ENCODE data around the gene SCAI.
"Not testable (repeated sequence)": the region's sequence is repeated elsewhere in the genome, so short reads cannot be mapped to it uniquely, and the experiment has no call there.

SCAI gene

DNA sequence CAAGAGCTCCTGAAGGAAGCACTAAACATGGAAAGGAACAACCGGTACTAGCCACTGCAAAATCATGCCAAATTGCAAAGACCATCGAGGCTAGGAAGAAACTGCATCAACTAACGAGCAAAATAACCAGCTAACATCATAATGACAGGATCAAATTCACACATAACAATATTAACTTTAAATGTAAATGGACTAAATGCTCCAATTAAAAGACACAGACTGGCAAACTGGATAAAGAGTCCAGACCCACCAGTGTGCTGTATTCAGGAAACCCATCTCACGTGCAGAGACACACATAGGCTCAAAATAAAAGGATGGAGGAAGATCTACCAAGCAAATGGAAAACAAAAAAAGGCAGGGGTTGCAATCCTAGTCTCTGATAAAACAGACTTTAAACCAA is 131.3 kb downstream of the SCAI start:
- DNase-seq: not testable (repeated sequence)

DNA sequence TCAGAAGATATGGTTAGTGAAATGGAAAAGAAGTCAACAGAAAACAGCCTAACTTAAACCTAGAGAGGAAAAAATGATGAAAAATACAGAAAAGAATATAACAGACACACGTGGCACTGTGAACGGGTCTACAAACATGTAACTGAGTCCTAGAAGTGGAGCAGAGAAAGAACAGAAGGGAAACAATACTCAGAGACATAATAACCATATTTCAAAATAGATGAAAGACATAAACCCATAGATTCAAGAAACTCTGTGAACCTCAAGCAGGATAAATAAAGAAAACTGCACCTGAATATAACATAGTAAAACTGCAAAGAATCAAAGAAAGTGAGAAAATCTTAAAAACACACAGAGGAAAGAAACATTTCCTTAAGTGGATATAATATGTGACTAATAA is 134.7 kb downstream of the SCAI start:
- DNase-seq: no peak

DNA sequence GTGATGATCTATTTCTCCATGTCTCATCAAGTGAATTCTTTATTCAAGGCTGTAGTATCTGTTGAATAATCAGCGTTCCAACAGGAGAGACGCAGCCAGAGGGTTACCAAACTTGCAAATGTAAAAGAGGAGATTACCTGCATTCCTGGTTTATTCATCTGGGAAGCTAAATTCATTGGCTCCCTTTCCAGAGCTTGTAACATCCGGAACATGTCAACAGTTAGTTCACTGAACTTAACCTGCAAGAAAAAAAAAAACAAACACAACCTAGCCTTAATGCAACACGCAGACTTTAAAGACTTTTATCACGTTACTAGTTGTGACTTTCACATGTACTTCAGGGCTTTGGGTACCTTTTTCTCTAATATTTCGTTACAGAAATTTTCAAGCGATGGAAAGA is 140.0 kb downstream of the SCAI start:
- no peak for DNase-seq

DNA sequence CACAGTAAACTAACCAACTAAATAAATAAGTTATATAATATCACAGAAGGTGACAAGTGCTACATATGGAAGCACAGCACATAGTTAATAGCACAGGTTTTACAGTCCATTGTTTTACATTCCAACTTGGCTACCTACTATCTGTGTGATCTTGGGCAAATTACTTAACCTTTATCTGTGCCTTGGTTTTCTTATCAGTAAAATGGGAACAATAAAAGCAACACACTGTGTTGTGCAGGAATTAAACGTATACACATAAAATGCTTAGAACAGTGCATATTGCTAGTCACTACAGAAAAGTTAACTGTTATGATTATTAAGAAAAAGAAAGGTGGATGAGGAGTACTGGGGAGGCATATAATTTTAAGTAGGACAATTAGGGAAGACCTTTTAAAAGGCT is 159.6 kb downstream of the SCAI start:
- DNase-seq: no peak

DNA sequence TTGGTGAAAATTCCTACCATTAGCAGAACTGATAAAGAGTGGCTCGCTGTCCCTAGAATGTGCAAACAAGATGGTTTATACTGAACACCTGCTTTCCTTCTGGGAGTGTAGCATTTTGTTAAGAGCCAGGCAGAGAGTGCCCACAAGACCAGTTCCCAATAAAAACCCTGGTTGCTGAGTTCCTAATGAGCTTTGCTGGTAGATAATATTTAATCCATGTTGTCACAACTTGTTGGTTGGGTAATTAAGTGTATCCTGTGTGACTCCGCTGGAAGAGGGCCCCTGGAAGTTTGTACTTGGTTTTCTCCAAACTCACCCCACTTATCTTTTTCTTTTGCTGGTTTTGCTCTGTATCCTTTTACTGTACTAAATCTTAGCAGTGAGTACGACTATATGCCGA is 162.9 kb downstream of the SCAI start:
- DNase-seq: no peak

DNA sequence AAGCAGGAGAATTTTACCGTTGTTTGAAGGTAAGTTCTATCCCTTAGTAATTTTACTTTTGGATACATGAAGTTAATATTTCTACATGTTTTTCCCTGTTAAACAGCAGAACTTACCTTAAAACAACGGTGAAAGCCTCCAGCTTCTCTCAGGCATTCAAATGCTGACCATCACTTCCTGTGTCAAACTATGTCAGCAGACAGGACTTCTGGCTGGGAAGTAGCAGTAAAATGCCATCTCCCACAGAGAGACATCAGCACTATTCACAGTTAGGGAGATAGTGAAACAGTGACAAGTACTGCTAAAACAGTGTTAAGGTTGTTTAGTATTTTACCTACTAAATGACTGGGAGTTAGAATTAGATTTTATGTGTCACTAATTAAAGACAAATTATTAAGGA is 168.2 kb downstream of the SCAI start:
- DNase-seq: no peak

DNA sequence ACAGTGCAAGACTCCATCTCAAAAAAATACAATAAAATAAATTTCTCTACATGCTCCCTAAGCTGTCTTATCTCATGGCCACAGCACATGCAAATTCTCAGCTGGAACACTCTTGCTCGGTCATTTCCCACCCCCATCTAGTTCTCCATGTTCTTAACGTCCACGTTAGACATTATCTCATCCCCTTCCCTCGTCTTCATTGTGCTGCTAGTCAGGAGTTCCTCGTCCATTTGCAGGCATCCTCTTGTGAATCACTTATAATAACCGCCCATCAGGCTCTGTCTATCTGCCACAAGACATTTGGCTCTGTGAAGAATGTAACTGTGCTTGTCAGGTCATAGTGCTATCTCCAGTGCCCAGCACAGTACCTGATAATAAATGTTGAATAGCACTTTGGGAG is 169.5 kb downstream of the SCAI start:
- no peak for DNase-seq

DNA sequence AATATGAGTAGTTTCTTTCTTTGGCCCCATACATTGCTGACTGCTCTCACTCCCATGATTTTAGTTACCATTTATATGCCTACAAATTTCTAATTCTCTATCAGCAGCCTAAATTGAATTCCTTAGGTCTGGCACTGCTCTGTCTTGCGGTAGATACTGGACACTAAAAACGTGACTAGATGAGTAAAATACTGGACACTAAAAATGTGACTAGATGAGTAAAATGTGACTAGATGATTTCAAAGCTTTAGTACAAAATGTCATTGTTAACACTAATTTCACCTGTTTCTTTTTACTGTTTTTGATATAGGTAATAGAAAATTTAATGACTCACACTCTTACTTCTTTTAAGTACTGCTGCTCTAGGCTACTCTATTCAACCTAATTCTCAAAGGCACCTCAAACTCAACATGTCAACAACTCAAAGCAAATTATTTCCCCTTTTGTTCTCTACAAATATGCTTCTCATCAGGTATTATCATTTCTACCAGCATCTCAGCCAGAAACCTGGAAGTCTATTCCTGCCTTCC is 171.0 kb downstream of the SCAI start:
- no peak for DNase-seq

DNA sequence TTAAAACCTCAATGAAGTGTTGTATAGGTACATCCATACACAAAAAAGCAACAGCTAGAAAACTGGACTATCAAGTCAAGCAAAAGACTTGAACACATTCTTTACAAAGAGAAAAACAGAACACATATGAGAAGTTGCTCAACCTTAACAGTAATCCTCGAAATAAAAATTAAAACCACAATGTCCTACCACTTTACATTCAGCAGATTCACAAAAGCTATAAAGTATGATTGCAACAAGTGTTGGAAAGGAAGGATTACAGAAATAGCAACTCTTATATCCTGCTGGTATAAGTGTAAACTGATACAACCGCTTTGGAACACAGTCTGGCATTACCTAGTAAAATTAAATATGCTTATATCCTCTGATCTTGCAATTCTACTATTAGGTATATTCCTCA is 173.9 kb downstream of the SCAI start:
- DNase-seq: no peak

DNA sequence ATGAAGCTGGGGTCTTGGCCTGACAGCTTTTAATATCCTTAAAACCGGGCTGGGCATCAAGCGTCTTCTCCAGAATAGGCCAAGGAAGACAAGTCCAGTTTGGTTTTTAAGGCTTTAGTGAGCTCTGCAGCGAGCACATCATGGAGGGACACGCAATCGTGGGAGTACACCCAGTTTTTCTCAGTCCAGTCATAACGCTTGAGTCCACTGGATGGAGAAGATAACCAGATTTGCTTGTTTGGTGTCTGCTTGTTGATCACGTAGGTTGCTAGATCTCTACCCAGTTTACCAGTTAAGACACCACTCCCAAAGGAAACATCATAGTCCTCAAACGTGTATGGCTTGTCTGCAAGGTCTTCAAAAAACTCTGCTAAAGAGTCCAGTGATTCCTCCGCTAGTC is 175.1 kb downstream of the SCAI start:
- DNase-seq: no peak

DNA sequence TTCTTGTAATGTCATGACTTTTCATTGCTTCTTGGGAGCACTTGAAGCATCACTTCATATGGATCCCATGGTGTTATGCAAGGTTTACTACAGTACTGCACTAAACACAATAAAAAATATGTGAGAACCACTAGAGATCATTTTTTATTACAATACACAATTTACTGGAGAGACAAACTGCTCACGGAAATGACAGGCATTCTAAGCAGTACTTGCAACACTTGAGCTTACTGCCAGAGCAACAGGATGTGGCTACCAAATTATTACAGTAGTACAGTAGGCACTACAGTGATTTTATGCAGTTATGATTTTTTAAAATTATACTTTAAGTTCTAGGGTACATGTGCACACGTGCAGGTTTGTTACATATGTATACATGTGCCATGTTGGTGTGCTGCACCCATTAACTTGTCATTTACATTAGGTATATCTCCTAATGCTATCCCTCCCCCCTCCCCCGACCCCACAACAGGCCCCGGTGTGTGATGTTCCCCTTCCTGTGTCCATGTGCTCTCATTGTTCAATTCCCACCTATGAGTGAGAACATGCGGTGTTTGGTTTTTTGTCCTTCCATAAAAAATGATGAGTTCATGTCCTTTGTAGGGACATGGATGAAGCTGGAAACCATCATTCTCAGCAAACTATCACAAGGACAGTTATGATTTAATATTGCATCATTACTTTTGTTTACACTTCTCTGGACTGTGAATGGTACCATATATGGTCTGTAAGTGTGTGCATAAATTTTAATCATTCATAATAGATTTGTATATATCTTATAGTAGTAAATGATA is 177.4 kb downstream of the SCAI start:
- not testable (repeated sequence) for DNase-seq

DNA sequence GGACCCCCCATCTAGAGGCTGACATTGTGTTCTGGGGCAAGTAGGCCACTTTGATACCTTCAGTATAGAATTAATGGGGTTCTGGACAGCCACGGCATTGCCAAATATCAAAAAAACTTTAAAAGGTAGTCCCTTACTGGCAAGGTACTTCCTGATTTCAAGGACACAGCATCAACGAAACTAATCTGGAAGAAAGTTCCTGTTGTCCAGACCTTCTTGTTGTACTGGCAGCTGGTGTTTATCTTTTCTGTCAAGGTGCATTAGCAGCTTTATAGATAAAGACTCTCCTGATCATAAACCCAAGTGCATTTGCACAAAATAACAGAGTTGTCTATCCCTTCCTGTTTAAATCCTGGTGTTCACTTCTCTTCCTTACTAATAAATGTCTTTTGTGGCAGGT is 178.7 kb downstream of the SCAI start:
- no peak for DNase-seq

DNA sequence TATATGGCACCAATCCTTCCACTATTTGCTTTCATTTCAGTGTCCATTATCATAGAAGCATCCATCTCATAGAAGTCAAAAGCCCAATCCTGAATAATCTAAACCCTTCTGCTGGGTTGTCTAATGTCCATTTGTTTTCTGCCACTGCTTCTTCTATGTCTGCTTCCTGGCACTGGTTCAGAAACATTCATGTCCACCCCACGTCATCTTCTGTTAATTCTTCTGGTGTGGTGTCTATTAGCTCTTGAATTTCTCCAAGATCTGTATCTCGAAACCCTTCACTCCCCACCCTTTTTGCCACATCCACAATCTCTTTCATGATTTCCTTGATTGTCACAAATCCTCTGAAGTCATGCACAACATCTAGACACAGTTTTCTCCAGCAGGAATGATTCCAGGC is 179.3 kb downstream of the SCAI start:
- no peak for DNase-seq

DNA sequence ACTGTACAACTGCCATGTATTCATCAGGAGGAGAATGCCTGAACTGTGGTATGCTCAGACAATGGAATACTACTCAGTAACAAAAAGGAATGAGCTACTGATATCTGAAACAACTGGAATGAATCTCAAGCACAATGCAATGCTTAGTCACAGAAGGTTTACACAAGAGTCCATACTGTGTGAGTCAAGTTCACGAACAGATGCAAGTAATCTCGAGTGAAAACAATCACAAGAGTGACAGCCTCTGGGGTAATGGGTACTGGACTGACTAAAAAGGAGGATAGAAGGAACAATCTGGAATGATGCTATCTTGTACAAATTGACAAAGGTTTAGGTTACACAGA is 182.9 kb downstream of the SCAI start:
- no peak for DNase-seq

DNA sequence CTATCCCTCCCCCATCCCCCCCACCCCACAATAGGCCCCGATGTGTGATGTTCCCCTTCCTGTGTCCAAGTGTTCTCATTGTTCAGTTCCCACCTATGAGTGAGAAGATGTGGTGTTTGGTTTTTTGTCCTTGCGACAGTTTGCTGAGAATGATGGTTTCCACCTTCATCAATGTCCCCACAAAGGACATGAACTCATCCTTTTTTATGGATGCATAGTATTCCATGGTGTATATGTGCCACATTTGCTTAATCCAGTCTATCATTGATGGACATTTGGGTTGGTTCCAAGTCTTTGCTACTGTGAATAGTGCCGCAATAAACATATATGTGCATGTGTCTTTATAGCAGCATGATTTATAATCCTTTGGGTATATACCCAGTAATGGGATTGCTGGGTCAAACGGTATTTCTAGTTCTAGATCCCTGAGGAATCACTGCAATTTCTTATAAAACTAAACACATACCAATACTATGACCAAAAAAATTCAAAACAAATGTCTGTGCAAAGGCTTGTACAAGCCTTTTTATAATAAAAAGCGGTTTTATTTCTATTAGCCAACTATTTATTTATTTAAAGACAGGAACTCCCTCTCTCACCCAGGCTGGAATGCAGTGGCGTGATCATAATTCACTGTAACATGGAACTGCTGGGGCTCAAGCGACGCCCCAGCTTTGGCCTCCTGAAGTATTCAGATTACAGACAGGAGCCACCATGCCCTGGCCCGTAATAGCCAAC is 183.5 kb downstream of the SCAI start:
- not testable (repeated sequence) for DNase-seq

DNA sequence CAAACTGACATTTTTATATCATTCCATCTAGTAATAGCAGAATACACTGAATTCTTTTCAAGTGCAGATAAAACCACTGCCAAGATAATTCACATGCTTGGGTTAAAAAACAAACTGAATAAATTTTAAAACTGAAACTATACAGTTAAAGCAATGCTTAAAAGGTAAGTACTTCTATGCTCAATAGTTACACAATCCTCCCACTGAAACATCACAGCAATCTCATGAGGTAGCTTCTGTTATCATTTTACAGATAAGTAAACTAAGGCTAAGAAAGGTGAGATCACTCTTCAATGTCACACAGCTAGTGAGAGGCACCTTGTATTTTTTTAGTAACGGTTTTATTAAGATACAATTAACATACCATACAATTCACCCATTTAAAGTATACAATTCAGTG is 189.1 kb downstream of the SCAI start:
- no peak for DNase-seq

DNA sequence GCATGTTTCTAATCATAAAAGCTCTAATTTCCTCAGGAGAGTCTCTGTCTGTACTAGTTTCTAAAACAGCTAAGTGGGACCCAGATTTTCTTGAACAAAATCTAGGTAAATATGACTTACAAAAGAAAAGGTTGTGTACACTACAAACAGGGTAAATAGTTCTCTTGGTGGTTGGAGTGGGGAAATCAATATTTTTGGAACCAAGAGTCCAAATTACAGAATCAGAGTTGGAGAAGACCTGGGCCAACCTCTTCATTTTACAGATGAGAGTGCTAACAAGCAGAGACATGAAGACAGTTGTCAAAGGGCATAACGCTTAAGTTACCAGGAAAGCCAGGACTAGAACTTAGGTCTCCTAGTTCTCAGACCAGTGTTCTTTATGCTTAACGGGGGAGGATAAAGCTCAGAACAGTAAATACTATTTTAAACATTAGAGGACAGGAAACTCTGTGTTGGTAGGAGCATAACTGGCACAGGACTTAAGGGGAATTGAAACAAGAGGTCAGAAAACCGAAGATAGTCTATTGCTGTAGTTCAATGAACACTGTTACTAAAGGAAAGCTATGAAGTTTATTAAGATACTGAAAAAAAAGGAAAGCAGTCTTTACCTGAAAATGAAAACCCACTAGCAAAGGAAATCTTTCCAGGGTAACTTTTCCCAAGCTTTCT is 193.1 kb downstream of the SCAI start:
- DNase-seq: no peak

DNA sequence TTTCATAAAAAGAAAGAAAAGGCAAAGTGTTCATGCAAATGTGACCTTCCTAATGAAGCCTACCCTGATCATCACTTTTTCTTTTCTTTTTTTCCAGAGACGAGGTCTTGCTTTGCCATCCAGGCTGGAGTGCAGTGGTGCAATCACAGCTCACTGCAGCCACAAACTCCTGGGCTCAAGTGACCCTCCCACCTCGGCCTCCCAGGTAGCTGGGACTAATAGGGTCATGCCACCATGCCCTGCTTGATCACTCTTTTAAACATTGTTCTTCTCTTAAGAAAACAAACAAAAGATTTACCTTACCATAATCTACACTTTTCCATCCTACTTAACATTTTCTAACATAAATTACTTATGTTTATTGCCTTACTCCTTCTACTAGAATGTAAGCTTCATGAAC is 193.9 kb downstream of the SCAI start:
- no peak for DNase-seq

DNA sequence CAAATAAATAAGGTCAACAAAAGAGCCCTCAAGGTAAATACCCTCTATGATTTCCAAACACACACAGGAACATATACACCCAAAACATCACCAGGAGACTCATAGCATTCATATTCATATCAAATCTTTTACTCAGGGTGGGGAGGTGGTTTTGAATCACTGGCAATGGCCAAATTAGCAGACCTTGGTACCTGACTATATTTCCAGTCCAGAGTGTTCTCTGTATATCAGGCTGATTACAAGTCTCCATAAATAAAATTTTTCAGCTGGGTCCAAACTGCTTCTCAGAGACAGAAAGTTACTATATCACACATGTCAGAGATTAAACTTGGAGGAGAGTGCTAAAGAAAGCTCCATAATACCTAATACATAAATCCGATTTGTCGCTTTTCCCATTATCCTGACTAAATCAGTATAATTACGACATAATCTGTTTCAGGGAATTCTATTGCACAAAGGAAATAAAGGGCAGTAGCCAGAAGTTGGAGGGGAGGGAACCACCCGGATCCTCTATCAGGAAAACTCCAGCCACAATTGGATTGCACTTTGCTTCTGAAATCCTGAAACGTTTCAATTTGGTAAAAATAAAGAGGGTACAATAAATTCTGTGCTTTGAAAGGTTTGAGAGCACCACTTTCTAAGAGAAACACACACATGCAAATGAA is 195.5 kb downstream of the SCAI start:
- no peak for DNase-seq

DNA sequence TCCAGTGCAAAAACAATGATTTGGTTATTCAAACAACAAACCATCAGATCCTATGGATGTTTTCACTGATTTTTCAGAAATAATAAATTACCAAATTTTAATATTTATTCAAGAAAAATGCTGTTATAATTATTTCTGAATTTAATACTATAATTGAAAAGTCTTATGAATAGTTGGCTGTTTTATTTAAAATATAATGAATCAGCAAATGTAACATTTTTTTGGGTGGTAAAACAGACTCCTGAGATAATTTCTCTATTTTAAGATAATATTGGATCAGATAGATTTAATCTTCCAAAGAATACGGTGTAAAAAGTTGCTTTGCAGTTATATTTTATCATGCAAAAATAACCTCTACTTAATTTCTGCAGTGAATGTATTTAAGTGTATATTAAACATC is 197.2 kb downstream of the SCAI start:
- no peak for DNase-seq

DNA sequence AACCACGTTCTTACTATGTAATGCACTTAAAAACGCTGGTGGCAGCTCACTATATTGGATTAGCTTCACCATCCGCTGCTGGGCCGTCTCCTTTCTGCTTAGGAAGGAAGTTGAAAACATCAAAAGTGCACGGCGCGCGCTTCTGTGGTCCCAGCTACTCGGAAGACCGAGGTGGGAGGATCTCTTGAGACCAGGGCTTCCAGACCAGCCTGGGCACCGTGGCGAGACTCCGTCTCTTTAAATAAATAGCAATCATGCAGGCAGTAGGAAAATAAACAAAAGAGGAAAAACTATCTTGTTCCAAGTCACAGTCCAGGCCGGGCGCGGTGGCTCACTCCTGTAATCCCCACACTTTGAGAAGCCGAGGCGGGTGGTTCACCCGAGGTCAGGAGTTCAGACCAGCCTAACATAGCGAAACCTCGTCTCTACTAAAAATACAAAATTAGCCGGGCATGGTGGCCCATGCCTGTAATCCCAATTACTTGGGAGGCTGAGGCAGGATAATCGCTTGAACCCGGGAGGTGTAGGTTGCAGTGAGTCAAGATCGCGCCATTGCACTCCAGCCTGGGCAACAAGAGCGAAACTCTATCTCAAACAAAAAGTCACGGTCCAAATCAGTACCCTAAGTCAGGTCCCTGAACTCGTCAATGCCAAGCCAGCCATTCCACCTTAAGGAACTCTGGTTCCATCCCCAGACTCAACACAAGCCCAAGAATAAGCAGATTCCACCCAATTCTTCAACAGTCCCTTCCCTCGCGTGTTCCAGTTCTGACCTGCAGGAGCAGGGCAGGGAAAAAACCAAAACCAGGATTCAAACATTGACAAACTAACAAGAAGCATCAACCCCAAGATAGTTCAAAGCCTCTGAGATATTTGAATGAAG is 201.4 kb downstream of the SCAI start:
- DNase-seq: no peak
